Heart left ventricle (tissue), 13 donors: ENCODE results near the gene ENDOU.

ENCODE experiments used
- CTCF ChIP-seq, 12 donors: fragments of 200-600 bp; sonication (generic) in 4 of 12; IDR thresholded peaks; one replicate each; pipeline versions ENCODE4 v1.5.0 to v1.8.0; 2018 to 2022; ENCODE audit warnings: antibody characterized with exemption in 12 of 12, mild to moderate bottlenecking in 5 of 12
- POLR2A ChIP-seq, 2 donors: fragments of 450-650 bp; IDR thresholded peaks; one replicate each; pipeline ENCODE4 v1.6.1; 2017; ENCODE audit warnings: antibody characterized with exemption in 2 of 2, mild to moderate bottlenecking in 2 of 2, moderate library complexity in 2 of 2
- donor health status: ischemic (EF 13 %, LVEDD 7.1; RV severe dilation, severe dysfunction).
- donor health status: DM: no; HTN: yes; CAD: no.
- donor health status: DM: no; HTN: no; CAD: no.
- donor health status: ischemic (EF 25% LVEDD 6.9; RV normal size, moderate dysfunction).
- donor health status: ischemic (EF 25% LVEDD 5.7; RV mildly dilated, moderate dysfunction).
- donor health status: ischemic (EF 35%, LVEDD 5.7; RV mildly dilated, moderate dysfunction).
- donor health status: nonischemic (EF 11% LVEDD 7.7; RV severe dilation, severe dysfunction).
- donor health status: DM: yes; HTN: yes; CAD: no.
- donor health status: PGD.
- donor health status: ischemic (EF 29% LVEDD 5.4; RV normal size, mild dysfunction).
- donor health status: nonischemic (EF 23%, LVEDD 6.1; RV moderate dilation, normal function).

- TF ChIP-seq CTCF (IDR thresholded peaks at IDR 0.05) = no peak
- no peak for TF ChIP-seq POLR2A (IDR thresholded peaks at IDR 0.05)
Measured at GRCh38 chr12:47772094-47772660, 46.9 kb upstream of the ENDOU start.
